DOHH2 (cell line): ENCODE results near the gene POR.

ENCODE experiments used
- H3F3A ChIP-seq: fragments of 200-600 bp; sonication (generic), shearing (Covaris generic); 2 replicates; pipeline ENCODE4 v1.6.0; 2016; ENCODE audit warnings: antibody characterized with exemption, mild to moderate bottlenecking; ENCODE audit not compliant: control insufficient read depth, insufficient read depth
- H3K27ac ChIP-seq: fragments of 200-600 bp; sonication (generic); 2 replicates; pipeline ENCODE4 v1.5.1; 2014; ENCODE audit warnings: low read depth, mild to moderate bottlenecking, low read length, moderate library complexity
- H3K27me3 ChIP-seq: fragments of 200-600 bp; sonication (generic); 2 replicates; pipeline ENCODE4 v1.6.1; 2014; ENCODE audit warnings: mild to moderate bottlenecking, low read length, mixed read lengths; ENCODE audit not compliant: control insufficient read depth
- H3K36me3 ChIP-seq: fragments of 200-600 bp; sonication (generic); 2 replicates; pipeline ENCODE4 v1.6.1; 2014; ENCODE audit warnings: mild to moderate bottlenecking, low read length, moderate library complexity, mixed read lengths; ENCODE audit not compliant: control insufficient read depth
- H3K4me1 ChIP-seq: fragments of 200-600 bp; sonication (generic); 2 replicates; pipeline ENCODE4 v1.6.1; 2014; ENCODE audit warnings: mild to moderate bottlenecking, low read length, mixed read lengths; ENCODE audit not compliant: control insufficient read depth
- H3K4me2 ChIP-seq: fragments of 200-600 bp; sonication (generic); 2 replicates; pipeline ENCODE4 v1.6.0; 2014; ENCODE audit warnings: mild to moderate bottlenecking, low read length, moderate library complexity
- H3K4me3 ChIP-seq: fragments of 200-600 bp; sonication (generic); 2 replicates; pipeline ENCODE4 v1.5.1; 2014; ENCODE audit warnings: mild to moderate bottlenecking, low read length, mixed read lengths
- H3K79me2 ChIP-seq: fragments of 200-600 bp; sonication (generic); 2 replicates; pipeline ENCODE4 v1.6.1; 2014; ENCODE audit warnings: mild to moderate bottlenecking, low read length, mixed read lengths; ENCODE audit not compliant: control insufficient read depth
- H3K9me2 ChIP-seq: fragments of 200-600 bp; sonication (generic); replicated peaks from 2 replicates; pipeline ENCODE4 v1.6.1; 2014; ENCODE audit warnings: mild to moderate bottlenecking, low read length, mixed read lengths; ENCODE audit not compliant: control insufficient read depth
- H3K9me3 ChIP-seq: fragments of 200-600 bp; sonication (generic); 2 replicates; pipeline ENCODE4 v1.6.1; 2014; ENCODE audit warnings: antibody characterized with exemption, low read length, mixed read lengths; ENCODE audit not compliant: control insufficient read depth, insufficient read depth
- H4K20me1 ChIP-seq: fragments of 200-600 bp; sonication (generic); 2 replicates; pipeline ENCODE4 v1.6.0; 2014; ENCODE audit warnings: low read depth, mild to moderate bottlenecking, antibody characterized with exemption, low read length, moderate library complexity; ENCODE audit not compliant: control insufficient read depth, insufficient read depth
- CTCF ChIP-seq: fragments of 200-600 bp; sonication (generic); IDR thresholded peaks from one replicate; pipeline ENCODE4 v1.5.1; 2014; ENCODE audit warnings: antibody characterized with exemption, mild to moderate bottlenecking, low read depth, low read length; ENCODE audit not compliant: poor library complexity, severe bottlenecking
- EZH2phosphoT487 ChIP-seq: fragments of 200-600 bp; sonication (generic); IDR thresholded peaks from 2 replicates; pipeline ENCODE4 v1.6.1; 2017; ENCODE audit warnings: borderline replicate concordance, mild to moderate bottlenecking, antibody characterized with exemption, low read length, moderate library complexity, mixed read lengths

POR gene

GRCh38 chr7:75887669-75888369 lies 27.1 kb upstream of the POR start:
- H3K36me3 ChIP-seq, result peaks cover 24% of the 10 kb centered on the region
- no peak overlapping the region for H3K4me2 ChIP-seq
- H3K4me3 ChIP-seq, result no peak overlapping the region
- TF ChIP-seq CTCF, result no peak
- TF ChIP-seq EZH2phosphoT487, result no peak
- H3F3A ChIP-seq, result no peaks in the 10 kb centered on the region
- H3K27ac ChIP-seq, result no peak overlapping the region
- H3K9me2 ChIP-seq, result no peaks in the 10 kb centered on the region
- H4K20me1 ChIP-seq, result no peaks in the 10 kb centered on the region
- H3K9me3 ChIP-seq, result no peaks in the 10 kb centered on the region
- H3K27me3 ChIP-seq, result no peaks in the 10 kb centered on the region
- no peaks in the 10 kb centered on the region for H3K79me2 ChIP-seq
- H3K4me1 ChIP-seq, result no peaks in the 10 kb centered on the region

- no peaks in the 10 kb centered on the region for H3K9me3 ChIP-seq
- H3K4me2 ChIP-seq, result no peak overlapping the region
- no peaks in the 10 kb centered on the region for H3F3A ChIP-seq
- H3K4me1 ChIP-seq, result no peaks in the 10 kb centered on the region
- no peak overlapping the region for H3K27ac ChIP-seq
- no peaks in the 10 kb centered on the region for H3K27me3 ChIP-seq
- no peaks in the 10 kb centered on the region for H3K79me2 ChIP-seq
- H3K36me3 ChIP-seq, result peaks cover 21% of the 10 kb centered on the region
- H3K4me3 ChIP-seq, result no peak overlapping the region
- H4K20me1 ChIP-seq, result no peaks in the 10 kb centered on the region
- no peaks in the 10 kb centered on the region for H3K9me2 ChIP-seq
- TF ChIP-seq EZH2phosphoT487 (no peak), CTCF (no peak)
These were observed 26.3 kb upstream of the POR start for GRCh38 chr7:75888464-75889222.

DNA sequence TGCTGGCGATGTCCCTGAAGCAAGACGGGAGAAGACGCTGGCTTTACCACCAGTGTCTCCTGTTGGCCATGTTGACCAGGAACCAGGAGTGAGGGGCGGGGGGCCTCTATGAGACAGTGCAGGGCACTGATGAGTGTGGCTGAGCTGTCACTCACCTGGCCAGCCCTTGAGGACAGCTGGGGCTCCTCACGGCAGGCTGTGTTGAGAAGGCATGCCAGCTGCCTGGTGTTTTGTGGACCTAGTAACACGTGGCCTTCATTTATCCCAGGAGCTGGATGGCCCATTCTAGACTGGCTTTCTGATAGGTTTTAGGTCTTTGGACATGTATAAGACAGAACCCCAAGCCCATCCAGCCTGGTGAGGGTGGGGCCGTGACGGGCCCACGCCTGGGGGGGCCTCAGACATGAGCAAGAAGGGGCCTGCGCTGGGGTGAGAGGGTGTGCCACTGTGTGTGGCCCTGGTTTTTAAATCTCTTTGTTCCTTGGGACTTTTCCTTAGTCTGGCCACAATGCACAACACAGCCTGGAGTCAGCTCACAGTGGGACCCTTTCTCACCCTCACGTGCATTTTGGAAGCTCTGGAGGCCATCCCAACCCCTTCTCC lies 25.6 kb upstream of the POR start:
- H3K4me3 ChIP-seq, result no peak overlapping the region
- no peaks in the 10 kb centered on the region for H3K9me2 ChIP-seq
- no peaks in the 10 kb centered on the region for H3F3A ChIP-seq
- H3K27me3 ChIP-seq, result no peaks in the 10 kb centered on the region
- H3K79me2 ChIP-seq, result no peaks in the 10 kb centered on the region
- H3K27ac ChIP-seq, result no peak overlapping the region
- no peaks in the 10 kb centered on the region for H3K9me3 ChIP-seq
- peaks cover 17% of the 10 kb centered on the region for H3K36me3 ChIP-seq
- TF ChIP-seq CTCF (no peak), EZH2phosphoT487 (no peak)
- no peaks in the 10 kb centered on the region for H3K4me1 ChIP-seq
- no peaks in the 10 kb centered on the region for H4K20me1 ChIP-seq
- H3K4me2 ChIP-seq, result no peak overlapping the region
